Activated B cell treated with CpG ODN at 0.5 μM for 24 hours (primary cell): ENCODE results near the gene BICC1. TPM values are rescaled to one million over a fixed set of nuclear protein-coding genes. Genes with fewer than 3 reads are reported as not detected.

Experiments used
- ATAC-seq: fragments of 200-7000 bp; cut with Tn5 transposase; one replicate; pipeline ENCODE4 v1.10.0; 2021; ENCODE audit warnings: low read depth, mild to moderate bottlenecking, moderate library complexity
- CTCF ChIA-PET: fragments of 350-600 bp; sonication (Branson Sonifier 250); formaldehyde crosslinking; loops from one replicate; lab custom pipeline; 2021; ENCODE audit warnings: antibody characterized with exemption; lab: Charles Lee
- POLR2A ChIA-PET: fragments of 350-600 bp; sonication (Branson Sonifier 250); formaldehyde crosslinking; loops from one replicate; lab custom pipeline; 2021; ENCODE audit warnings: antibody characterized with exemption; lab: Charles Lee
- DNase-seq: peaks from one replicate; pipeline ENCODE4 v3.0.0; 2022
- H3K27ac Mint-ChIP-seq: one replicate; pipeline ENCODE4 v1.8.0; 2020; ENCODE audit warnings: mixed read lengths
- H3K27me3 Mint-ChIP-seq: one replicate; pipeline ENCODE4 v1.8.0; 2021; ENCODE audit warnings: mixed read lengths
- H3K36me3 Mint-ChIP-seq: one replicate; pipeline ENCODE4 v1.8.0; 2021; ENCODE audit warnings: low read depth, mixed read lengths
- H3K4me1 Mint-ChIP-seq: one replicate; pipeline ENCODE4 v1.8.0; 2021; ENCODE audit warnings: mixed read lengths
- H3K4me3 Mint-ChIP-seq: one replicate; pipeline ENCODE4 v1.8.0; 2020; ENCODE audit warnings: mild to moderate bottlenecking, mixed read lengths
- H3K9me3 Mint-ChIP-seq: one replicate; pipeline ENCODE4 v1.8.0; 2020; ENCODE audit warnings: mixed read lengths
- CTCF ChIP-seq: fragments of 200-600 bp; IDR thresholded peaks from one replicate; pipeline ENCODE4 v1.8.0; 2022; ENCODE audit warnings: antibody characterized with exemption, mild to moderate bottlenecking
- intact Hi-C: fragments of 100-400 bp; cut with micrococcal nuclease; formaldehyde crosslinking; loops from one replicate; pipeline ENCODE4 v1.15.1; 2024
- total RNA-seq: library from RNA; stranded (reverse); gene quantifications from 2 replicates; pipeline ENCODE4 v1.2.3, GENCODE V29; 2022

BICC1 gene
- total RNA-seq, 1 donor from 2014 or later: not detected

GRCh38 chr10:58518775-58519174, 6.1 kb downstream of the BICC1 start:
- no peak for TF ChIP-seq CTCF
- peaks cover 24% of the 10 kb centered on the region for H3K27me3 Mint-ChIP-seq
- no peak overlapping the region for H3K4me3 Mint-ChIP-seq
- H3K27ac Mint-ChIP-seq: no peak overlapping the region
- intact Hi-C loops: loop anchor here (5.0 kb wide), 1 partner anchor 216 kb away; no protein-coding TSS in a partner anchor
- H3K4me1 Mint-ChIP-seq: peaks cover 3% of the 10 kb centered on the region
- no peaks in the 10 kb centered on the region for H3K9me3 Mint-ChIP-seq
- CTCF ChIA-PET: interaction anchor here (1.0 kb wide), 1 partner anchor 11 kb away, joined by 3 read pairs; no protein-coding TSS in a partner anchor
- POLR2A ChIA-PET: no interaction called here
- no peaks in the 10 kb centered on the region for H3K36me3 Mint-ChIP-seq
- DNase-seq: no peak
- ATAC-seq: no peak

- H3K4me1 Mint-ChIP-seq: no peaks in the 10 kb centered on the region
- intact Hi-C loops: no loop called here
- no peaks in the 10 kb centered on the region for H3K9me3 Mint-ChIP-seq
- DNase-seq (no peak), ATAC-seq (no peak)
- CTCF ChIA-PET: interaction anchor here (1.4 kb wide), 1 partner anchor 10 kb away, joined by 3 read pairs; no protein-coding TSS in a partner anchor
- no peak overlapping the region for H3K4me3 Mint-ChIP-seq
- no peak for TF ChIP-seq CTCF
- POLR2A ChIA-PET: no interaction called here
- no peaks in the 10 kb centered on the region for H3K36me3 Mint-ChIP-seq
- H3K27me3 Mint-ChIP-seq: no peaks in the 10 kb centered on the region
- no peak overlapping the region for H3K27ac Mint-ChIP-seq
Observed at GRCh38 chr10:58529077-58529728, 16.5 kb downstream of the BICC1 start.

- ATAC-seq: peak; percentile 70
- no peaks in the 10 kb centered on the region for H3K27me3 Mint-ChIP-seq
- no peak for DNase-seq
- no peak overlapping the region for H3K4me3 Mint-ChIP-seq
- intact Hi-C loops: loop anchor here (1.0 kb wide), 1 partner anchor 232 kb away; no protein-coding TSS in a partner anchor
- H3K9me3 Mint-ChIP-seq: peaks cover 11% of the 10 kb centered on the region
- H3K36me3 Mint-ChIP-seq: peaks cover 1% of the 10 kb centered on the region
- CTCF ChIA-PET: interaction anchor here (1.2 to 1.4 kb wide), 2 partner anchors 147 to 232 kb away, joined by 4 to 9 read pairs; no protein-coding TSS in a partner anchor
- H3K27ac Mint-ChIP-seq: no peak overlapping the region
- POLR2A ChIA-PET: no interaction called here
- no peaks in the 10 kb centered on the region for H3K4me1 Mint-ChIP-seq
- TF ChIP-seq CTCF: no peak
Observed at GRCh38 chr10:58531084-58531695, 18.5 kb downstream of the BICC1 start.

GRCh38 chr10:58535311-58535710, 22.6 kb downstream of the BICC1 start:
- no peak for DNase-seq
- intact Hi-C loops: no loop called here

More at GRCh38 chr10:58535311-58535710, 22.6 kb downstream of the BICC1 start:
- no peak for TF ChIP-seq CTCF
- Mint-ChIP-seq H3K9me3 (peaks cover 17% of the 10 kb centered on the region), H3K4me1 (no peaks in the 10 kb centered on the region), H3K27ac (no peak overlapping the region), H3K27me3 (no peaks in the 10 kb centered on the region), H3K4me3 (no peak overlapping the region), H3K36me3 (peaks cover 1% of the 10 kb centered on the region)
- ATAC-seq: no peak
- ChIA-PET POLR2A (no interaction called here), CTCF (no interaction called here)
